ENCODE measurements around the gene FSHR.

Gene FSHR

GRCh38 chr2:49002750-49003149 lies 151.6 kb downstream of the FSHR start:
- H2AFZ ChIP-seq (ENCODE audit: low read length): no peak overlapping the region
- no peaks in the 10 kb centered on the region for H3K4me1 ChIP-seq (ENCODE audit: insufficient read depth, low read length, poor library complexity, severe bottlenecking)
- no peaks in the 10 kb centered on the region for H3K27me3 ChIP-seq (ENCODE audit: insufficient read depth, low read length, poor library complexity, severe bottlenecking)
- no peak for TF ChIP-seq CTCF (conservative IDR thresholded peaks at IDR 0.05; ENCODE audit: low read length)
- no peak for TF ChIP-seq EZH2phosphoT487 (IDR thresholded peaks at IDR 0.05; ENCODE audit: borderline replicate concordance)
- H3F3A ChIP-seq (ENCODE audit: low read depth): no peaks in the 10 kb centered on the region
- H3K4me3 ChIP-seq (ENCODE audit: low read length, poor library complexity, severe bottlenecking): no peak overlapping the region
- no peaks in the 10 kb centered on the region for H4K20me1 ChIP-seq (ENCODE audit: insufficient read depth, low read length, poor library complexity, severe bottlenecking)
- no peaks in the 10 kb centered on the region for H3K79me2 ChIP-seq (ENCODE audit: insufficient read depth, low read length)
- H3K9me3 ChIP-seq (ENCODE audit: insufficient read depth, low read depth, low read length): no peaks in the 10 kb centered on the region
- no peak overlapping the region for H3K9ac ChIP-seq (ENCODE audit: low read depth, low read length, poor library complexity, severe bottlenecking)
- H3K4me2 ChIP-seq (ENCODE audit: low read depth, low read length, poor library complexity, severe bottlenecking): no peak overlapping the region
- no peaks in the 10 kb centered on the region for H3K36me3 ChIP-seq (ENCODE audit: insufficient read depth, low read length)
- H3K9me2 ChIP-seq (replicated peaks; ENCODE audit: low read depth, low read length): no peaks in the 10 kb centered on the region

- no peaks in the 10 kb centered on the region for H3K4me1 ChIP-seq (ENCODE audit: insufficient read depth, low read length, poor library complexity, severe bottlenecking)
- no peaks in the 10 kb centered on the region for H3K36me3 ChIP-seq (ENCODE audit: insufficient read depth, low read length)
- H2AFZ ChIP-seq (ENCODE audit: low read length): no peak overlapping the region
- H3K9me3 ChIP-seq (ENCODE audit: insufficient read depth, low read depth, low read length): no peaks in the 10 kb centered on the region
- H3K4me3 ChIP-seq (ENCODE audit: low read length, poor library complexity, severe bottlenecking): no peak overlapping the region
- no peaks in the 10 kb centered on the region for H3K27me3 ChIP-seq (ENCODE audit: insufficient read depth, low read length, poor library complexity, severe bottlenecking)
- no peaks in the 10 kb centered on the region for H3K9me2 ChIP-seq (replicated peaks; ENCODE audit: low read depth, low read length)
- H3F3A ChIP-seq (ENCODE audit: low read depth): no peaks in the 10 kb centered on the region
- no peaks in the 10 kb centered on the region for H4K20me1 ChIP-seq (ENCODE audit: insufficient read depth, low read length, poor library complexity, severe bottlenecking)
- no peak overlapping the region for H3K9ac ChIP-seq (ENCODE audit: low read depth, low read length, poor library complexity, severe bottlenecking)
- no peak overlapping the region for H3K4me2 ChIP-seq (ENCODE audit: low read depth, low read length, poor library complexity, severe bottlenecking)
- no peak for TF ChIP-seq EZH2phosphoT487 (IDR thresholded peaks at IDR 0.05; ENCODE audit: borderline replicate concordance)
- TF ChIP-seq CTCF (conservative IDR thresholded peaks at IDR 0.05; ENCODE audit: low read length): no peak
- no peaks in the 10 kb centered on the region for H3K79me2 ChIP-seq (ENCODE audit: insufficient read depth, low read length)
These were observed 153.6 kb downstream of the FSHR start for GRCh38 chr2:49000695-49001094.

GRCh38 chr2:48998449-48998848 lies 155.9 kb downstream of the FSHR start:
- H2AFZ ChIP-seq (ENCODE audit: low read length): no peak overlapping the region
- no peaks in the 10 kb centered on the region for H3K4me1 ChIP-seq (ENCODE audit: insufficient read depth, low read length, poor library complexity, severe bottlenecking)
- H3K9me3 ChIP-seq (ENCODE audit: insufficient read depth, low read depth, low read length): no peaks in the 10 kb centered on the region
- no peak for TF ChIP-seq EZH2phosphoT487 (IDR thresholded peaks at IDR 0.05; ENCODE audit: borderline replicate concordance)
- TF ChIP-seq CTCF (conservative IDR thresholded peaks at IDR 0.05; ENCODE audit: low read length): no peak
- H3K79me2 ChIP-seq (ENCODE audit: insufficient read depth, low read length): no peaks in the 10 kb centered on the region
- H3K4me3 ChIP-seq (ENCODE audit: low read length, poor library complexity, severe bottlenecking): no peak overlapping the region
- no peaks in the 10 kb centered on the region for H3K36me3 ChIP-seq (ENCODE audit: insufficient read depth, low read length)
- H4K20me1 ChIP-seq (ENCODE audit: insufficient read depth, low read length, poor library complexity, severe bottlenecking): no peaks in the 10 kb centered on the region
- no peak overlapping the region for H3K9ac ChIP-seq (ENCODE audit: low read depth, low read length, poor library complexity, severe bottlenecking)
- H3K4me2 ChIP-seq (ENCODE audit: low read depth, low read length, poor library complexity, severe bottlenecking): no peak overlapping the region
- no peaks in the 10 kb centered on the region for H3K27me3 ChIP-seq (ENCODE audit: insufficient read depth, low read length, poor library complexity, severe bottlenecking)
- H3F3A ChIP-seq (ENCODE audit: low read depth): no peaks in the 10 kb centered on the region
- H3K9me2 ChIP-seq (replicated peaks; ENCODE audit: low read depth, low read length): no peaks in the 10 kb centered on the region
